ENCODE results near the gene LRRC9.
"Not testable (repeated sequence)": the region's sequence is repeated elsewhere in the genome, so short reads cannot be mapped to it uniquely, and the experiment has no call there.

Gene LRRC9

GRCh38 chr14:60025571-60025970 lies 105.6 kb downstream of the LRRC9 start:
- intact Hi-C loops (cut with DNase I) = no loop called here
- no peak for DNase-seq

- no peak for DNase-seq
- intact Hi-C loops (cut with DNase I) = no loop called here
Observed at GRCh38 chr14:60035177-60035576, 115.2 kb downstream of the LRRC9 start.

GRCh38 chr14:60047976-60048375 lies 128.0 kb downstream of the LRRC9 start:
- DNase-seq; intact Hi-C loops (cut with DNase I): not testable (repeated sequence)

GRCh38 chr14:60051721-60052221 lies 131.8 kb downstream of the LRRC9 start:
- intact Hi-C loops (cut with DNase I) = no loop called here
- DNase-seq = no peak

GRCh38 chr14:60058087-60058486 lies 138.1 kb downstream of the LRRC9 start:
- no peak for DNase-seq
- intact Hi-C loops (cut with DNase I) = no loop called here

- intact Hi-C loops (cut with DNase I) = no loop called here
- DNase-seq = no peak
Observed at GRCh38 chr14:60061371-60061770, 141.4 kb downstream of the LRRC9 start.

- DNase-seq = no peak
Observed at GRCh38 chr14:60064491-60065072, 144.6 kb downstream of the LRRC9 start.

GRCh38 chr14:60067882-60068281 lies 147.9 kb downstream of the LRRC9 start:
- intact Hi-C loops (cut with DNase I) = no loop called here
- DNase-seq = no peak

More at GRCh38 chr14:60064491-60065072, 144.6 kb downstream of the LRRC9 start:
- intact Hi-C loops (cut with DNase I) = no loop called here

- intact Hi-C loops (cut with DNase I) = no loop called here
- DNase-seq = no peak
Observed at GRCh38 chr14:60079723-60080122, 159.8 kb downstream of the LRRC9 start.

GRCh38 chr14:60085085-60085484 lies 165.1 kb downstream of the LRRC9 start:
- intact Hi-C loops (cut with DNase I) = no loop called here
- no peak for DNase-seq

- DNase-seq = no peak
- intact Hi-C loops (cut with DNase I) = no loop called here
Observed at GRCh38 chr14:60085693-60086092, 165.7 kb downstream of the LRRC9 start.

- DNase-seq = no peak
- intact Hi-C loops (cut with DNase I) = no loop called here
Observed at GRCh38 chr14:60087668-60088067, 167.7 kb downstream of the LRRC9 start.

- no peak for DNase-seq
- intact Hi-C loops (cut with DNase I) = no loop called here
Observed at GRCh38 chr14:60089221-60089620, 169.3 kb downstream of the LRRC9 start.

GRCh38 chr14:60090864-60091519 lies 171.0 kb downstream of the LRRC9 start:
- peak in 34 of 42 donors; percentile 4 to 67 (median 34) for DNase-seq
- intact Hi-C loops (cut with DNase I) = loop anchor here (5.0 kb wide), 2 partner anchors 76 to 156 kb away; partner anchors contain the start of genes DHRS7 and PPM1A

GRCh38 chr14:60091550-60092525 lies 171.9 kb downstream of the LRRC9 start, which contains the start of gene PCNX4:
Gene PCNX4 (plus strand): TSS chr14:60091923. CDS start chr14:60107639, 15,716 bp downstream.
- intact Hi-C loops (cut with DNase I) = loop anchor here (5.0 kb wide), 2 partner anchors 75 to 155 kb away; partner anchors contain the start of genes DHRS7 and PPM1A
- DNase-seq = peak; percentile 93 to 99 (median 97)

GRCh38 chr14:60092526-60092920 lies 172.6 kb downstream of the LRRC9 start:
- peak in 8 of 42 donors; percentile 6 to 26 (median 9) for DNase-seq
- intact Hi-C loops (cut with DNase I) = loop anchor here (5.0 kb wide), 2 partner anchors 75 to 155 kb away; partner anchors contain the start of genes DHRS7 and PPM1A

- DNase-seq = no peak
- intact Hi-C loops (cut with DNase I) = loop anchor here (5.0 kb wide), 2 partner anchors 74 to 154 kb away; partner anchors contain the start of genes DHRS7 and PPM1A
Observed at GRCh38 chr14:60093080-60093479, 173.1 kb downstream of the LRRC9 start.

GRCh38 chr14:60093606-60094005 lies 173.7 kb downstream of the LRRC9 start:
- intact Hi-C loops (cut with DNase I) = loop anchor here (5.0 kb wide), 2 partner anchors 74 to 154 kb away; partner anchors contain the start of genes DHRS7 and PPM1A
- no peak for DNase-seq
